ENCODE results near the gene RBP2.
A peak's percentile ranks its signal among the peaks of the same experiment; 100 is the strongest.

Gene RBP2

GRCh38 chr3:139491027-139491700, 14.8 kb upstream of the RBP2 start:
- no peak for DNase-seq
- intact Hi-C loops (cut with DNase I) = no loop called here

DNA sequence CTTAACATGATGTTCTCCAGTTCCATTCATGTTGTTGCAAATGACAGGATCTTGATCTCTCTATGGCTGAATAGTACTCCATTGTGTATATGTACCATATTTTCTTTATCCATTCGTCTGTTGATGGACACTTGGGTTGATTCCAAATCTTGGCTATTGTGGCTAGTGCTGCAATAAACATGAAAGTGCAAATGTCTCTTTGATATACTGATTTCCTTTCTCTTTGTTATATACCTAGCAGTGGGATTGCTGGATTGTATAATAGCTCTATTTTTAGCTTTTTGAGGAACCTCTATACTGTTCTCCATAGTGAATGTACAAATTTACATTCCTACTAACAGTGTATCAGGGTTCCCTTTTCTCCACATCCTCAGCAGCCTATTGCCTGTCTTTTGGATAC, 5.9 kb upstream of the RBP2 start:
- DNase-seq = no peak
- intact Hi-C loops (cut with DNase I) = no loop called here

DNA sequence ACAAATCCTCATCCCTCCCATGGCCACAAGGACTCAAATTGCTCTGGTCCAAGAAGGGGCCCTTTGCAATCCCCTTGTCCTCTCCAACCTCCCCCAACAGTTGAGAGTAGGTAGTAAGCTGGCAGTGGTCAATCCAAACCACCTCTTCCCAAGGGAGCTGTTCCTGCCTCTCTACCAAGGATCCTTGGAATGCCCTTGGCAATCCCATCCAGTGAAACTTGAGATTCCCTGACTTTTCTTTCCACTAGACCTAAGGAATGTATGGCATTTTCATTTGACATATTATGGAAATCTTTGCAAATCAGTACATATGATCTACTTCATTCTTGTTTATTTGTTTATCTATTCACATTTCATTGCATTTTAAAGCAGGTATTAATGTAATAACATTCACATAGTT, 4.8 kb upstream of the RBP2 start:
- no peak for DNase-seq
- intact Hi-C loops (cut with DNase I) = no loop called here

- intact Hi-C loops (cut with DNase I) = no loop called here
- DNase-seq = no peak
Observed at GRCh38 chr3:139480585-139480984, 4.3 kb upstream of the RBP2 start.

DNA sequence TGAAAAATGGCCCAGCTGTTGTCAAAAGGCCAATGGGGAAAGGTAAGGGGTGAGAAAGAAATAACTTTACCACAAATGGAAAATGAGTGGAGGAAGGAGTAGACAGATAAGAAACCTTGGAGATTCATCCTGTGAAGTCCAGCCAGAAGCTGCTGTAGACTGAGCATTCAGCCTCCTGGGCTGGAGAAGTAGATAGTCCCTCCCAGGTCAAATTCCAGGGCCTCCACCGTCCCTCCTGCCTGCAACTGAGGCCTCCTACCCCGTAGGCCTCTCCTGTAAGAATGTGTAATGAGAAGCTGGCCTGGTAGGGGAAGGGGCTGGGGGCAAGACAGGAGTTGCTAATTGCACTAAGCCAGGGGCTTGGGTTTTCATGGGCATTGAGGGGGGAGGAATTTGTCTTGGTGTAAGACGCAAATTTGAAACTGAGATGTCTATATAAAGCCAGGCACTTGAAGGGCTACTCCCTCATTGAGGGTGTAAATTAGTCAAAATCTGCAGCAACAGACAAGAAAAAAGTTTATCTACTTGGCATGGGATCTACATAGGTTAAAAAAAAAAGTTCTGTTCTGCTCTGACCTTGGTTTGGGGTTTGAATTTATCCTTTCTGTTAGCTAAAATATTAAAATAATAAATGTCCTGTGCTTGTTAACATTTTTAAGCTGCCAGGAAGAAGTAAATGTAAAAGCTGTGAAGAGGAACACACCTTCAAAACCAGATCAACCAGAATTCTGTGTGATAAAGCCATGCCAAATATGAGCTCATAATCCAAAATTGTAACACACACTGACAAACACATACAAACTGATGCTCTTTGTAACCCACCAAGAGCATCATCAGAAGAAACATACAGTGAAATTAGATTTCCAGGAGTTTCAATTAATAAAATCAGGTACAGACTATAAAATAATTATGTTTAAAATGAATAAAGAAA, 1.7 kb upstream of the RBP2 start:
- intact Hi-C loops (cut with DNase I) = no loop called here

GRCh38 chr3:139473155-139473771, 3.1 kb downstream of the RBP2 start:
- intact Hi-C loops (cut with DNase I) = no loop called here
- DNase-seq = no peak

More for the DNA sequence above, 1.7 kb upstream of the RBP2 start:
- no peak for DNase-seq

- intact Hi-C loops (cut with DNase I) = no loop called here
- no peak for DNase-seq
Observed at GRCh38 chr3:139472380-139473010, 3.8 kb downstream of the RBP2 start.

- intact Hi-C loops (cut with DNase I) = no loop called here
- no peak for DNase-seq
Observed at GRCh38 chr3:139470199-139470598, 6.1 kb downstream of the RBP2 start.

DNA sequence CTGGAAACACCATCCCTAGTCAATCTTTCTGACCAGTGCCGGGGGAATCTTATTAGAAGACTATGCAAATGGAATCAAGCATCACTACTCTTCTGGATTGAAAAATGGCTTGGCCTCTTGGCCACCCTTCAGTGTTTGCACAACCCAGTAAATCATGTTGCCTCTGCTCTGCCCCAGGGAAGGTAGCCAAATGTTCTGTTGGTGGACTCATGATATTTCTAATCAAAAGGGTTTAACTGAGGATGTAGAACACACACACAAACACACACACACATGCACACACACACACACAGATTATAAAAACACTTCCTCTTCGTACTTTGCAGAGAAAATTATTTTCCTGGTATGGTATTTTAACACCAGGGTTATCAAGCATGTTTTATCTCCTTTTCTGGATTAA, 7.9 kb downstream of the RBP2 start:
- no peak for DNase-seq
- intact Hi-C loops (cut with DNase I) = no loop called here

DNA sequence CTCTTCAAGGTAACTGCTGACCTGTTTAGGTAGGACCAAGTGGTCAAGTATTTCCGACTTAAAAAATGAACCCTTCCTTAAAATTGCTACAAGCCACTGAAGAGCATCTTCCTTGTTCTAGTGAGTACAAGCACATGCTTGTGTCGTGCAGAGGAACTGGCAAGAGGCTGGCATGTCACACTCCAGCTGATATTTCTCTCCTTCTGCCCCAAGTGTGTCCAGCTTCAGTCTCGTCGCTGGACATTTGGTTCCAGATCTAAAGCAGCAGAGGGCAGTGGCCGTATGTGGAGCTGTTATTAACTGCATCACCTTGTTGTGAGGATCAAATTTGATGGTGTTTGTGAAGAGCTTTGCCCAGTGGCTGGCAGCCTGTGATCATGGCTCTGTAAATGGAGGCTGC, 10.0 kb downstream of the RBP2 start:
- intact Hi-C loops (cut with DNase I) = no loop called here
- peak in 1 of 42 donors; percentile 41 for DNase-seq

DNA sequence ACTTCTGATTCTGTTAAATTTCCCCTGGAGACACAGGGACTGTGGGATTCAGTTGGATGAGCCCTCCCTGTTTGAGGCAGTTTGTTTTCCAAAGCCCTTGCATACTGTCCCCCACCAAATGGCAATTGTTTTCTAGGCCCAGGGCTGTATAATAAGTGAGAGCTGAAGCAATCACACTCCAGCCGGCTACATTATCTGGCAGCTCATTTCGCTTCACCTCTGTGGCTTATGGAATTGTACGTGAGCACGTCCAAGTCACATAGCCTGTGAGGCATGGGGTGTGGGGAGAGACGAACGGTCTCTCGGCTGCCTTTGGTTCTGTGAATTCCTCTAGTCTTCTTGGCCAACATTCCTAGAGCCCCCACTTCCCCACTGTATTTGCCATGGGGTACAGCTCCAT, 10.7 kb downstream of the RBP2 start:
- peak in 1 of 42 donors; percentile 7 for DNase-seq
- intact Hi-C loops (cut with DNase I) = no loop called here

DNA sequence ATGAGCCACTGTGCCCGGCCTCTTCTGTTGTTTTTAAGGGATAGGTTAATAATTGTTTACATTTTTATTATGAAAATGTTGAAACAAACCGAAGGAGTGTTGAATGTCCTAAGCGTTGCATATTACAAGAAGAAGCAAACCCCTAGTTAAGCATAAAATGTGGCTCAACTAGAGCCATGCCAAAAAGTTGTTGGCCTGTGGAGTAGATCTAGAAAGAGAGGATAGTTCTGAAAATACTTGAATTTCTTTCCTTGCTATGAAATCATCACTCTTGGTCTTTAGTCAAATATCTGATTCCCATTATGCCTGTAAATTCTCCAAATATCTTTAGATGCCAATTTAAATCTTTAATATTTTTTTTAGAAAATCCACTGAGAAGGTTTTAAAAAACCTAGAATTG, 12.8 kb downstream of the RBP2 start:
- peak in 1 of 42 donors; percentile 17 for DNase-seq
- intact Hi-C loops (cut with DNase I) = no loop called here

- intact Hi-C loops (cut with DNase I) = no loop called here
- DNase-seq = no peak
Observed at GRCh38 chr3:139460529-139460928, 15.8 kb downstream of the RBP2 start.

GRCh38 chr3:139460076-139460475, 16.2 kb downstream of the RBP2 start:
- intact Hi-C loops (cut with DNase I) = no loop called here
- DNase-seq = no peak

DNA sequence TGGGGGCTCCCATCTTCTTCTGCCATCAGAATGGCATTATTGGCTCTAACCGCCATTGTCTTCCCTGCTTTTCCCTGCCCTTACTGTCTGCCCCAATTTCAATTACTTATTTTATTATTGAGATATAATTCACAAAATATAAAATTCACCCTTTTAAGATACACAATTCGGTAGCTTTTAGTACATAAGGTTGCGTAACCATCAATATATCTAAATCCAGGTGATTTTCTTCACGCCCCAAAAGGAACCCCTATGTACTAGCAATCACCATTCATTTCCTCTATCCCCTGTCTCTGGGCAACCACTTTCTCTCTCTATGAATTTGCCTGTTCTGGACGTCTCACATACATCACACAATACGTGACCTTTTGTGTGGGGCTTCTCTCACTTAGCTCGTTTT, 18.0 kb downstream of the RBP2 start:
- intact Hi-C loops (cut with DNase I) = no loop called here
- no peak for DNase-seq

- intact Hi-C loops (cut with DNase I) = no loop called here
- DNase-seq = no peak
Observed at GRCh38 chr3:139457066-139457465, 19.2 kb downstream of the RBP2 start.

DNA sequence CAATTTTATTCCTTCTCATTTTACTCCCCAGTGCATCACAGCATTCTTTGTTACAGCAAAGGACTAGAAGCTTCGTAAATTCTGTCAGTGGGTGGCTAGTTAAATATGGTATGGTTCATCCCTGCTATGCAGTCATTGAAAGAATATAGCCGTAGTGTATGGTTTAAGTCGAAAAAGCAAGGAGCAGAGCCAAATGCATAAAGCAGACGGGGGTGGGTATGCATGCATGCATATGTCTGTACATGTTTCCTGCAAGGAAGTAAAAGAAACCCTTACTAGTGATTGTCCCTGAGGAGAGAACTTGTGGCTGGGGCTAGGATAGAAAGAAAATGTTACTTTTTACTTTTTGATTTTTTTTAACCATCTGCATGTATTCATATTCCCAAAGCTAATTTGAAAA, 19.9 kb downstream of the RBP2 start:
- intact Hi-C loops (cut with DNase I) = no loop called here
- DNase-seq = no peak

- intact Hi-C loops (cut with DNase I) = no loop called here
- DNase-seq = no peak
Observed at GRCh38 chr3:139455855-139456254, 20.5 kb downstream of the RBP2 start.

GRCh38 chr3:139455206-139455605, 21.1 kb downstream of the RBP2 start:
- no peak for DNase-seq
- intact Hi-C loops (cut with DNase I) = no loop called here

- intact Hi-C loops (cut with DNase I) = no loop called here
- no peak for DNase-seq
Observed at GRCh38 chr3:139454346-139454745, 22.0 kb downstream of the RBP2 start.
